Measurements from ENCODE around the gene GLIPR2. TPM values are rescaled to one million over a fixed set of nuclear protein-coding genes. Genes with fewer than 3 reads are reported as not detected.
"Not testable (repeated sequence)": the region's sequence is repeated elsewhere in the genome, so short reads cannot be mapped to it uniquely, and the experiment has no call there.

GLIPR2 gene
- total RNA-seq, 1 experiment from 2014 or later = 0.35 TPM

DNA sequence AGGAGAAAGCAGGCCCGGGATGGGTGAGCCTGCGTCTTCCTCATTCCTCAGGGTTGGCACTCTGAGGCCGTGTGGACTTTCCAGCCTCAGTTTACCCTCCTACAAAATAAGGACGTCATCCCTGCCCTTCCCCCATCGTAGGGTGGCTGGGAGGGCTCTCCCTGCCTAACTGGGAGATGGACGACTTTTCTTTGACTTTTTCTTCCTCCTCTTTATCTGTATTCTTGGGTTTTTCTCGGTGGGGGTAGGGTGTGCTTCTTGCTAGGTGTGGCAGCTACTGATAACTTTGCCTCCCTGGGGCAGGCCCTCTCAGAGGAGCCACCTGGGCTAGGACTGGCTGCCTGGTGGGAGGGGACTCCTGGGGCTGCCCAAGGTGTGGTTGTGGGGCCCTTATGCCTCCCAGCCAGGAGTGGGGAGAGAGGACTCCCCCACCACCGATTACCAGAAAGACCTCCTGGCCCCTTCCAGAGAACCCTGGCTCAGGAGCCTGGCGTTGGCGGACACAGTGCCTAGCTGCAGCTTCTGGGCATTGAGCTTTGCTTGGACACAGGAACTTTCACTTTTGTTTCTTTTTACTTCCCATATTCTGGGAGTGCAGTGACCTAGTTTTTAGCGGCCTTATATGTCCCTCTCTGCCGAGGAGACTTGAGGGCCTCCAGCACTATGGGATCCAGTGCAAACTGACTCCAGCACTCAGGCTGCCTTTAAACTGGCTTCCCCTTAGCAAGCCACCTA is 6.1 kb downstream of the GLIPR2 start:
- DNase-seq (ENCODE audit: extremely low read depth, low read depth) = no peak

DNA sequence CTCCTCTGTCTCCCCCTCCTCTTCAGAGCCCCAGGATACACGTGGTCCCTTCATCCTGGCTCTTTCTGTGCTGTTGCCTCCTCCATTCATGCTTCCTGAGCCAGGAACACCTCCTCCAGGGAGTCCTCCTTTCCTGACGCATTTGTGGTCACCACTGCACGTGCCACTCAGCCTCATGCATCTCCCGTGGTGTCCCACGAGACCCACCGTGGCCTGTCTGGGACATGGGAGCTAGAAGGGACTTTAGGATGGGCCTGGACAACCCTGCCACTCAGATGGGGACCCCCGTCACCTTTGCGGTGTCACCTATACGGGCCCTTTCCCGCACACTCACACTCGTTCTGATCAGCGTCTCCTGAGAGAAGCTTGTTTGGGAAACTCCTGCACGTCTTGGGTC is 6.7 kb downstream of the GLIPR2 start:
- no peak for DNase-seq (ENCODE audit: extremely low read depth, low read depth)

DNA sequence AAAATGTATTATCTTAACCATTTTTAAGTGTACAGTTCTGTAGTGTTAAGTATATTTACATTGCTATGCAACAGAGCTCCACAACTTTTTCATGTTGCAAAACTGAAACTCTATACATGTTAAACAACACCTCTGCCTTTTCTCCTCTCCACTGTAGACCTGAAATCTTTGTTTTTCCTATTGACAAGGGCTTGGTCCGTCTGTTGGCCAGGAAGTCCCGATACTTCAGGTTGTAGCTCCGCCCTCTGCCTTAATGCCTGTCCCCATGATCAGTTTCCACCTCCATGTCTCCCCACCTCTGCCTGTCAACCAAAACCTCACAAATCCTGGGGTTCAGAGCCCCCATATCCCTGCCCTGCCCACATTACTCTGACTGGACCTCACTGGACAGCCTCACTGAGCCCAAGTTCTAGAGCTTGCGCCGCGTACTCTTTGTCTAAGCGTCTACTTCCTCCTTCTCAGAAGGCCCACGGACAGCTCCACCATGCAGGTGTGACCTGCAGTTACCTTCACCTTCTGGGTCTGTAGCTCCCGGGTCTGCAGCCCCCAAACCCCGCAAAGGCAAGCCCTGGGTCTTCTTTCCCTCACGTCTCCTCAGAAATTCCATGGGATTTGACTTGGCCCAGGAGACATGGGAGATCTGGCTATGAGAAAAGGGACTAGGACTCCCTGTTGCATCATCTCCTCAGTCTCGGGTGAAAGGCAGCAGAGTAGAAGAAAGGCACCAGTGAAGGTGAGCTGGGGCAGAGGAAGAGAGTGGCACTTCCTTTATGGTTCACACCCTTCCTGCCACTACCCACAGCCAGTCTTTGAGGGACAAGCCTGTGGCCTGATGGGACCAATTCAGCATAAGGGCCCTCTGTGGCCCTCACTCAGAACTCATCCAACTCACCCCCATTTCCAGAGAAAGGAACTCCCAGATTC is 8.0 kb downstream of the GLIPR2 start:
- DNase-seq (ENCODE audit: extremely low read depth, low read depth) = no peak

DNA sequence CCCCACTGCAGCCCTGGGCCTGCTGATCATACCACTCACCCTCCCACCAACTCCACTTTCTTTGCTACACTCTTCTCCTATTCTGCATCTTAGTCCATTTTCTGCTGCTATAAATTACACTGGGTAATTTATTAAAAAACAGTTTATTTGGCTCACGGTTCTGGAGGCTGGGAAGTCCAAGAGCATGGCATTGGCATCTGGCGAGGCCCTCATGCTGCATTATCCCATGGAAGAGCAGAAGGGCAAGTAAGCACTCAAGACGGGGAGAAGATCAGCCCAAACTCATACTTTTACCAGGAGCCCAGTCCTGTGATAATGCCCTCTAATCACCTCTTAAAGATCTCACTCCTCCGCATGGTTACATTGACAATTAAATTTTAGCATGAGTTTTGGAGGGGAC is 9.4 kb downstream of the GLIPR2 start:
- DNase-seq (ENCODE audit: extremely low read depth, low read depth) = no peak

DNA sequence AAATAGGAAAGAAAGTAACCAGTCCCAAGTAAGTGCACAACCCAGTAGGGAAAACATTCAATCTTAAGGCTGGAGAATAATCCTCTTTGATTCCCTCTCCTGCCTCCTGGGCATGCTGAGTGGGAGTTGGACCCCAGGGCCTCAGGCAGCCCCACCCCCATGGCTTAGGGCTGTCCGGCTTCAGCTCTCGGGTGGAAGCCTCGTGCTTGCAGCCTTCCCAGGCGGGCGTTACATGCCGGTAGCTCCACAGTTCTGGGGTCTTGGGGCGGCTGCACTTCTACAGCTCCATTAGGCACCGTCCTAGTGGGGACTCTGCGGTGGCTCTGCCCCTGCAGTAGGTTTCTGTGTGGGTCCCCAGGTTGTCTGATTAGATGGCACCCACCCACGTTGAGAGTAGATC is 10.1 kb downstream of the GLIPR2 start:
- DNase-seq (ENCODE audit: extremely low read depth, low read depth) = no peak

DNA sequence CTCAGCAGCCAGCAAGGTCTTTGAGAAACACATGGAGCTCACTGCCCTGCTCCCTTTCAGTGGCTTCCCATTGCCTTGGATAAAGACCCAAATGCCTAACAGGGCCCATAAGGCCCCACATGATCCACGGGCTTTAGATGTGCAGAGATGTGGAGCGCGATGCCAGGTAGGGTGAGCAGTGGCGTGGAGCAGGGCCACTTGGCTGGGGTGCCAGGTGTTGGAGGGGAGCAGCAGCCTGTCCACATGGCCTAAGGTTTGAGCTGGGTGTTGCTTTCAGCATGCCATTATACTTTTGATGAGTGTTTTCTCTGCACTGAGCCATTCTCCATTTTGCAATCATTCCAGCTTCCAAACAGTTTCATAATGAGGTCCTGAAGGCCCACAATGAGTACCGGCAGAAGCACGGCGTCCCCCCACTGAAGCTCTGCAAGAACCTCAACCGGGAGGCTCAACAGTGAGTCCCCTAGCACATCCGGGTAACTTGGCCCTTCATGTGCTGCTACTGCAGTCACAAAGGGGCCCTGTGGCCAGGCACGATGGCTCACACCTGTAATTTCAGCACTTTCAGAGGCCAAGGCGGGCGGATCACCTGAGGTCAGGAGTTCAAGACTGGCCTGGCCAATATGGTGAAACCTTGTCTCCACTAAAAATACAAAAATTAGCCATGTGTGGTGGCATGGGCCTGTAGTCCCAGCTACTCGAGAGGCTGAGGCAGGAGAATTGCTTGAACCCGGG is 11.1 kb downstream of the GLIPR2 start:
- DNase-seq (ENCODE audit: extremely low read depth, low read depth) = no peak

DNA sequence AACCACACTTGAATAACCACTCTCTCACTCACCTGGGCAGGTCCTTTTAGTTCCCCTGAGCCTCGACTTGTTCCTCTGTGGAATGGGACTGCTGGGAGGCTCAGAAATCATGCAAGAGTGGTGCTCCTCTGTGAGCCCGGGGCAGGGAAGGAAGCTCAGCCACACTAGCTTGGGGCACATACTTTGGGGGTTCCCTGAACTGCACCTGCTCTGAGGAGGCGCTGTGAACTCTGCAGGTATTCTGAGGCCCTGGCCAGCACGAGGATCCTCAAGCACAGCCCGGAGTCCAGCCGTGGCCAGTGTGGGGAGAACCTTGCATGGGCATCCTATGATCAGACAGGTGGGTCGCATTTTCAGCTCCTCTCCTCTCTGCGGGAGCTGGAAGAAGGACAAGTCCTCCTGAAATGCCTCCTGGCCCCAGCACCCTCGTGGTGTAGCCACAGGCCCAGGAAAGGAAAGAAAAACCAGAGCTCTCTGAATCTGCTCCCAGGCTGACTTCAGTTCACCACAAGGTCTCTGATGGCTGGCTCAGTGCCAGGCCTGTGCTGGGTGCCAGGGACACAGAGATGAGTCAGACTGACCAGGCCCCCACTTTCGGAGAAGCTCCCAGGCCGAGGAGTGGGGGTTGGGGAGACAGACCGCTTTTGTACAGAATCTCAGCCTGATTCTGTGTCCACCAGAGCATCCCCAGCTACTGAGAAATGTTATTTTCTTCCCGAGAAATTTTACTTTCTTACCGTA is 11.9 kb downstream of the GLIPR2 start:
- no peak for DNase-seq (ENCODE audit: extremely low read depth, low read depth)

DNA sequence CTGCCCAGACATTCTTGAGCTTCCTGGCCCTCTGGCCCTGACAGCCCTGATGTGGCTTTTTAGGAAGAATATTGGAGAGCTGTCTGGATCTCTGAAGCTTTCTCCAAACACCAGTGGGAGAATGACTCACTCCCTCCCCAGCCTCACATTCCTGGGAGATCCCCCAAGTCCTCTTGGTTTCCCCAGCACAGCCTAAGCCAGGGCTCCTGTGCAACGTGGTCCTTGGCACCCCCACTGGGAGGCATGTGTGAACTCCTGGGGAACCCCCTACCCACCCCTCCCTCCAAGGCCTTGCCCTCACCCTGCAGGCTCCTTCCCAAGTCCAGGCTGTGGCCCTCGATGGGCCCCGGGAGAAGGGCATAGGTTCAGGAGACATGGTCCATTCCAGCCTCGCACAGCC is 12.7 kb downstream of the GLIPR2 start:
- no peak for DNase-seq (ENCODE audit: extremely low read depth, low read depth)

DNA sequence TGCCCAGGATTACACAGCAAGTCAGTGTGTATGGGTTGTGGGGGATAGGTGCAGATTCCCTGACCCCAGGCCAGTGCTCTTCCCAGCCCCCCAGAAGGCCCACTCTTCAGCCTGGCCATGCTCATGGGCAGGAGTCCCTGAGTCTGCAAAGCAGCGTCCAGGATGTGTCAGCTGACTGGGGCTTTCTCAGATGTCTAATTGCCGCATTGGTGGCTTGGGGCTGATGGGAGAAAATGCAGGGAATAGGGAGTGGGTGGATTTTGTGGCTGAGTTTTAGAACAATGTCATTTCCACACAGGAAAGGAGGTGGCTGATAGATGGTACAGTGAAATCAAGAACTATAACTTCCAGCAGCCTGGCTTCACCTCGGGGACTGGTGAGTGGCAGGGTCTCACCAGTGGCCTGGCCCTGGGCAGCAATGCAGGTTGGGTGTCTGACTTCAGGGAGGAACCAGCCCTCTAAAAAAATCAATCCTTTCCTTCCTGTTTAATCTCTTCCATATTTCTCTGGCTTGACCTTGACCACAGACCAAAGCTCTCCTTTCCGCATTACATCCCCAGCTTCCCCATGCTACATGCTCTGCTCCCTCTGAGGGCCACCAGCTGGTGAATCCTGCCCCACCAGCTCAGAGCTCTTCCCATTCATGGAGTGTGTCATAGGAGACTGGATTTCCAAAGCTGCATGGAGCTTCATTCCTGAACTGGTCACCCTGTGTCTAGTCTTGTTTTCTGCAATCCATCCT is 14.2 kb downstream of the GLIPR2 start:
- DNase-seq (ENCODE audit: extremely low read depth, low read depth) = no peak

DNA sequence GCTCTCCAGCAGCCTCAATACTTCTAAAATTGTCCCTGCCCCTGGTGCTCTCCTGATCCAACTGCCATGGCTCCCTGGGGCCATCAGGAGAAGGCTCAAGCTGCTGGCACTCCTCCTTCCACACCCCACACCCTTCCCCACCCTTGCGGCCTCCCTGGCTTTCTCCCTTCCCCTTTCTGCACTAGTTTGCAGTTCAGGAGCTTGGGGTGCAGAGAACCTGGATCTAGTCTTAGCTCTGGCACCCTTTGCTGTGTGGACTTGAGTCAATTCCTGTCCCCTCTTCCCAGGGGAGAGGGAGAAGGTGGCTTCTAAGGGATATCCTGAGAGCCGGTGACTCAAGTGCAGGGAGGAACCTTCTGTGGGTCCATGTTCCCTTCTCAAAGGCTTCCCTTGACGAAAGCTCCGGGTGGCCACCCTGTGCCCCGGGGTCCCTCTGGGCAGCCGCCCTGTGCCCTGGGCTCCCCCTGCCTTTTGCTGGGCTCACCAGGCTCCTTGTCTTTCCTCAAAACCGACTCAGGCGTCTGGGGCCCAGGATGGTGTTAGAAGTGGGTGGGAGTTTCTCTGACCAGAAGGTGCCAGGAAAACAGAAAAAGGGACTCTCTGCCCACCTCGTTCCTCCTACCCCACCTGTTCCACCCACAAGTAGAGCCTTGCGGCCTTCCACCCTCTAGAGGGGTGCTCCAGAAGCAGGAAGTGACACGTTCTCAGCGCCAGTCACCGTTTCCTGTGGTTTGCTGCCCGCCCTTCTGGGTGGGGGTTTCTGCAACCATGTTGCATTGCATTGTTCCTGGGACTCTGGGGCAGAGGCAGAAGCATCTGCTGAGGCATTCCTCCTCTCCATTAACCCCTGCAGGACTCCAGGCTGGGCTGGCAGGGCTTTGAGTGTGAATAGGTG is 15.0 kb downstream of the GLIPR2 start:
- DNase-seq (ENCODE audit: extremely low read depth, low read depth) = no peak

DNA sequence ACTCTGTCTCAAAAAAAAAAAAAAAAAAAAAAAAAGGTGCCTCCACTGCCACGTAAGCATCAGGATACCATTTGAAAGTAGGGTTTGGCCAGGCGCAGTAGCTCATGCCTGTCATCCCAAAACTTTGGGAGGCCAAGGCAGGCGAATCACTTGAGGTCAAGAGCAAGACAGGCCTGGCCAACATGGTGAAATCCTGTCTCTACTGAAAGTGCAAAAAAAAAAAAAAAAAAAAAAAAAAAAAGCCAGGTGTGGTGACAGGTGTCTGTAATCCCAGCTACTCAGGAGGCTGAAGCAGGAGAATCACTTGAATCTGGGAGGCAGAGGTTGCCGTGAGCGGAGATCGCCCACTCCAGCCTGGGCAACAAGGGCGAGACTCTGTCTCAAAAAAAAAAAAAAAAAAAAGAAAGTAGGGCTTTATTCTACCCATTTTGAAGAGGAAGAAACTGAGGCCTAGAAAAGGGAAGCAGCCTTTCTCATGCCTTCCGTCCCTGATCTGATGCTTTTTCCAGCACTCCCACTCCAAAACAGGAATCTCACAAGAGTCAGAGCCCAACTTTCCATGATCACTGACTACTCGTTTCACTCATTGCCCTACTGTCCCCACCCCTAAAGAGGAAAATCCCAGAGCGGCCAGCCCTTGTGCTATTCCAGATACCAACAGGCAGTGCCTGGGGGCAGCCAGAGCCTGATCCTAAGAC is 16.4 kb downstream of the GLIPR2 start:
- no peak for DNase-seq (ENCODE audit: extremely low read depth, low read depth)

DNA sequence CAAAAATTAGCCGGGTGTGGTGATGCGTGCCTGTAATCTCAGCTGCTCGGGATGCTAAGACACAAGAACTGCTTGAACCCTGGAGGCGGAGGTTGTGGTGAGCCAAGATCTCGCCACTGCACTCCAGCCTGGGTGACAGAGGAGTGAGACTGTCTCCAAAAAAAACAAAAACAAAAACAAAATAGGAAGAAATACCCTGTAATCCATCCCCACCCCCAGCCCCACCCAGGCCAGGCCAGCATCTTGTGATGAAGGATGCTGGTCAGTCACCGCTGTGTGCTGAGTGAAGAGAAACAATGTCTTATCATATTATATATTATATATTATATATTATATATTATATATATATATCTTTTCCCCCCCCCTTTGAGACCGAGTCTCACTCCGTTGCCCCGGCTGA is 17.2 kb downstream of the GLIPR2 start:
- no peak for DNase-seq (ENCODE audit: extremely low read depth, low read depth)

DNA sequence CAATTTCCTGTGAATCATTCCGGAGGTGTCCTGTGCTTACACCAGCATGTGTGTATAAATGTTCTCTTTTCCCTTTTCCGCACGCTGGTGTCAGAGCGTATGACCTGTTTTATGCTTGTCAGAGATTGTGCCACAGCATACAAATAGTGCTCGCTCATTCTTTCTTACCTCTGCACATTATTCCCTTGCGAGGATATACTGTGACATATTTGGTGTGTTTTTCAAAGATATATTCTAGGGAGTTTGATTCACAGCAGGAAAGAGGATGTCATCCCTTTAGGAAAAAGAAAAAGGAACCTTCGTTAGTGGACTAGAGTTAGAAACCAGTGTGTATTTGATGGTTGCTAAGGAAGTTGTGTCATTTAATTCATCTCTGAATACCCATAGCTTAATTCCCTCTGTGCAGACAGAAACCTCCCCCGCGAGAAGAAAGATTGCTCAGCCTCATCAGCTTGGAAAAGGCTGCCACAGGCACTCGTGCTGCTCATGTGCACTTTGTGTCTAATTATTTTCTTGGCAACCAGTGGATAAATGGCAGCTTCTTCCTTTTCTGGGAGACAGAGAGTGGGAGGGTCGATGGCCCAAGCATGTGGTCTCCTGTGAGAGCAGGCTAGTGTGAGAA is 17.9 kb downstream of the GLIPR2 start:
- DNase-seq (ENCODE audit: extremely low read depth, low read depth) = no peak

DNA sequence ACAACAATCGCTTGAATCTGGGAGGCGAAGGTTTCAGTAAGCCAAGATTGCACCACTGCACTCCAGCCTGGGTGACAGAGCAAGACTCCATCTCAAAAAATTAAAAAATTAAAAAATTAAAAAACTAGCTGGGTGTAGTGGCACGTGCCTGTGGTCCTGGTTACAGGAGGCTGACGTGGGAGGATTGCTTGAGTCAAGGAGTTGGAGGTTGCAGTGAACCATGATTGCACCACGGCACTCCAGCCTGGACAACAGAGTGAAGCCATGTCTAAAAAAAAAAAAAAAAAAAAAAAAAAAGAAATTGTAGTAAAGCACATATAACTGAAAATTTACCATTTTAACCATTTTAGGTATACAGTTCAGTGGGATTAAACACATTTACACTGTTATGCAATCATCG is 19.6 kb downstream of the GLIPR2 start:
- no peak for DNase-seq (ENCODE audit: extremely low read depth, low read depth)

DNA sequence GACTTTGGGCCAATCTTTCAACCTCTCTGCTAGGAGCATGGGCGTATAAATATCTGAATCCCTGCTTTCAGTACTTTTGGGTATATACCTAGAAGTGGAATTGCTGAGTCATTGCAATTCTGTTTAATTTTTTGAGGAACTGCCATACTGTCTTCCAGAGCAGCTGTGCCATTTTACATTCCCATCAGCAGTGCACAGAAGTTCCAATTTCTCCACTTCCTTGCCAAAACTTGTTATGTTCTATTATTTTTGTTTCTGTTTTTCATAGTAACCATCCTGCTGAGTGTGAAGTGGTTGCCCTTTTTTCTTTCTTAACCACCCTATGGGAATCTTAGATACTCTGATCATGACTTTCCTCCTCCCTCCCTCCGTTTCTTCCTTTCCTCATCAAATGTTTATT is 21.6 kb downstream of the GLIPR2 start:
- DNase-seq (ENCODE audit: extremely low read depth, low read depth) = no peak

DNA sequence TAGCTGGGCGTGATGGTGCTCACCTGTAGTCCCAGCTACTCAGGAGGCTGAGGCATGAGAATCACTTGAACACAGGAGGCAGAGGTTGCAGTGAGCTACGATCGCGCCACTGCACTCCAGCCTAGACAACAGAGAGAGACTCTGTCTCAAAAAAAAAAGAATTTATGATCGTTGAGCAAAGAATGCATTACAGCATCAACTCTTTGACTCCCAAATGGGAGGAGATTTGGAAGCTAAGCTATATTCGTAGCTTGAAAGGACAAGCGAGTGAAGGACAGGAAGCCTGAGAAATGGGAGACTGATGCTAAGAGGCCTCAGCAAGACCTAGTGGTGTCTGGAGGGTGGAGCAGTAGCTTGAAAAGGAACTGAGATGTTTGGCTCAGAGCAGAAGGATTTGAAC is 22.4 kb downstream of the GLIPR2 start:
- DNase-seq (ENCODE audit: extremely low read depth, low read depth) = no peak

DNA sequence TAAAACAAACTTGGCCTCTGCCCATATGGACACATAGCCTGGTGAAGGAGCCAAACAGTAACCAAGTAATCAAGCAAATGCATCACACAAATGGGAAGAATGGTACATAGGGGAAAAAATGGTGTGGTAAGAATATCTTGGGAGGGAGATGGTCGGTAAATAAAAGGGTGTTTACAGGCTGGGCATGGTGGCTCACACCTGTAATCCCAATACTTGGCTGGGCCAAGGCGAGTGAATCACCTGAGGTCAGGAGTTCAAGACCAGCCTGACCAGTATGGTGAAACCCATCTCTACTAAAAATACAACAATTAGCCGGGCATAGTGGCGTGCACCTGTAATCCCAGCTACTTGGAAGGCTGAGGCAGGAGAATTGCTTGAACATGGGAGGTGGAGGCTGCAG is 23.0 kb downstream of the GLIPR2 start:
- DNase-seq (ENCODE audit: extremely low read depth, low read depth) = not testable (repeated sequence)

DNA sequence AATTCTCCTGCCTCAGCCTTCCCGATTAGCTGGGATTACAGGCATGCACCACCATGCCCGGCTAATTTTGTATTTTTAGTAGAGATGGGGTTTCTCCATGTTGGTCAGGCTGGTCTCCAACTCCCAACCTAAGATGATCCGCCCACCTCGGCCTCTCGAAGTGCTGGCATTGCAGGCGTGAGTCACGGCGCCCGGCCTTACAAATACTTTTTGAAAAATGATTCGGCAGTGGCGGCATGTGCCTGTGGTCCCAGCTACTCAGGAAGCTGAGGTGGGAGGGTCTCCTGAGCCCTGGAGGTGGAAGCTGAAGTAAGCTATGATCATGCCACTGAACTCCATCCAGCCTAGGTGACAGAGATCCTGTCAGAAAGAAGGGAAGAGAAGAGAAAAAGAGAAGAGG is 23.6 kb downstream of the GLIPR2 start:
- DNase-seq (ENCODE audit: extremely low read depth, low read depth) = not testable (repeated sequence)
